Thyroid gland (tissue), 4 donors: Measurements from ENCODE around the gene TRAF3IP1. TPM values are rescaled to one million over a fixed set of nuclear protein-coding genes. Genes with fewer than 3 reads are reported as not detected.
"Not testable (repeated sequence)": the region's sequence is repeated elsewhere in the genome, so short reads cannot be mapped to it uniquely, and the experiment has no call there.

ENCODE experiments used
- DNase-seq, 2 donors: peaks; one replicate each; pipeline ENCODE4 v3.0.0-alpha.2; 2019
- H3K27ac ChIP-seq, 3 donors: fragments of 200-600 bp; sonication (generic); 1 replicate in 2 of 3; 2 replicates in 1 of 3; pipeline ENCODE4 v1.5.1; 2016 to 2019; ENCODE audit warnings: mild to moderate bottlenecking in 1 of 3, moderate library complexity in 1 of 3
- H3K27me3 ChIP-seq: fragments of 200-600 bp; sonication (generic); one replicate; pipeline ENCODE4 v1.5.1; 2019
- H3K36me3 ChIP-seq, 2 donors: fragments of 200-600 bp; sonication (generic); one replicate each; pipeline ENCODE4 v1.5.1; 2016 to 2019
- H3K4me1 ChIP-seq, 2 donors: fragments of 200-600 bp; sonication (generic); one replicate each; pipeline ENCODE4 v1.5.1; 2017 to 2019
- H3K4me3 ChIP-seq, 3 donors: fragments of 200-600 bp; sonication (generic); replicated peaks in 1 of 3; 1 replicate in 2 of 3; 2 replicates in 1 of 3; pipeline ENCODE4 v1.5.1; 2016; ENCODE audit warnings: mild to moderate bottlenecking in 1 of 3
- H3K9me3 ChIP-seq: fragments of 200-600 bp; sonication (generic); one replicate; pipeline ENCODE4 v1.5.1; 2017
- POLR2A ChIP-seq, 2 donors: fragments of 450-650 bp; IDR thresholded peaks; one replicate each; pipeline ENCODE4 v1.6.1; 2017; ENCODE audit warnings: antibody characterized with exemption in 2 of 2, mild to moderate bottlenecking in 2 of 2, moderate library complexity in 1 of 2
- WGBS, 2 donors: methylation state at CpG; one replicate each; pipeline ENCODE4 v1.1.5; 2017; 5-methylcytosine and 5-hydroxymethylcytosine counted together
- intact Hi-C: fragments of 100-400 bp; cut with DNase I; formaldehyde crosslinking; loops from one replicate; pipeline ENCODE4 v1.15.1; 2023
- total RNA-seq, 4 donors: library from RNA; depleted of rRNA; stranded (reverse); fragments of >200 nt; gene quantifications; one replicate each; pipeline ENCODE4 v1.2.3, GENCODE V29; 2016
- TF ChIP-seq, protein P1 (sequence below), 6 experiments: fragments of 200-600 bp in 3 of 6; fragments of 450-650 bp in 3 of 6; sonication (generic) in 3 of 6; IDR thresholded peaks; one replicate each; pipeline ENCODE4 v1.5.1; 2016 to 2019; ENCODE audit warnings: antibody characterized with exemption in 6 of 6, mild to moderate bottlenecking in 2 of 6, inconsistent platforms in 1 of 6, moderate library complexity in 1 of 6

The TRAF3IP1 gene
- total RNA-seq, 4 donors from 2014 or later: 19.5 to 24.7 (median 22.2) TPM

DNA sequence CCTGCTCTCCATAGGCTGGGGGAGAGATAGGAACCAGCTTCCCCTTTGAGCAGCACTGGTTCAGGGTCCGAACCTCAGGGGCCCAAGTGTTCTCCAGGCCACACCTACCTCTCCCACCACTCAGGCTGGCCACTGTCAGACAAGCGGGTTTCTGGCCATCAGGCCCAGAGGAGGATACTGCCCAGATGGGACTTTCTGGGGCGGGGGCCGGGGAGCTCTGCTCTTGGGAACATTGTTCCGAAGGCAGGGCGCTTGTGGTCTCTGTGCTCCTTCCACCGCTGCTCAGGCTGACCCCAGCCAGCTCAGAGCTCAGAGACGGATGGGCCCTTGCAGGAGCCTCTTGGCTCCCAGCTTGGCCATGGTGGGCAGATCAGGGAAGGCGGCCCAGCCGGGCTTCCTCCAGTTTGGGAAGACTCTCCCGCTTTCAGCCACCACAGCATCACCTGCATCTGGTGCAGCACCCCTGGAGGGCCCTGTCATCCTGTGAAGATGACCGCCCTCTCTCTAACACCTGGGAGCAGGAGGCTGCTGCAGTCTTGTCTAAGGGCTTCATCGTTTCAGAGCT is 5.2 kb upstream of the TRAF3IP1 start:
- intact Hi-C loops: no loop called here

DNA sequence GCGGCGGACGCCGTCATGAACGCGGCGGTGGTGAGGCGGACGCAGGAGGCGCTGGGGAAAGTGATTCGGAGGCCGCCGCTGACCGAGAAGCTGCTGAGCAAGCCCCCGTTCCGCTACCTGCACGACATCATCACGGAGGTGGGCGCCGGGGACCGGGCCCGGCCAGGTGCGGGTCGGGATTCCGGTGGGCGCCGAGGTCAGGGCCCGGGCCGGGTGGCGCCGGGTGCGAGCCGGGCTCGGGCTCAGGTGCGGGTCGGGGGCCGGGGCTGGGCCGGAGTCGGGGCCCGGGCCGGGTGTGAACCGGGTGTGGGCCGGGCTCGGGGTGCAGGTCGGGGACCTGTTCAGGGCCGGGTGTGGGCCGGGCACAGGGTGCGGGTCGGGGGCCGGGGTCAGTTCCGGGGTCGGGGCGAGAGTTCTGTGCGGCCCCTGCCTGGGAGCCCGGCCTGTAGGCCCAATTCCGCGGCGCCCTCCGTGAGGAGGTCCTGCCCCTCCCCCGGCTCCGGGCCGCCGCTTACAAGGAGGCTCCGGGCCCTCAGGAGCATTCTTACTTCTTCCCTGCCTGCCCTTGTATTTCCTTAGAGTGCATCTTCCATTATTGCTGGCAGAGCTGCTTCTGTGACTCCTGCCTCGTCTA is 447 bp downstream of the TRAF3IP1 start:
- peaks cover 8 to 15% of the 10 kb centered on the region in 2 donors for H3K4me1 ChIP-seq
- peak; percentile 28 to 42 for DNase-seq
- peak overlapping the region in 1 of 3 donors; percentile 52 for H3K27ac ChIP-seq
- H3K36me3 ChIP-seq: peaks cover 0 to 3% of the 10 kb centered on the region in 2 donors
- H3K9me3 ChIP-seq: no peaks in the 10 kb centered on the region
- intact Hi-C loops: no loop called here
- H3K27me3 ChIP-seq: no peaks in the 10 kb centered on the region
- 0 to 2% methylated on average over 10 to 18 of the region's 65 CpGs for WGBS, 2 donors
- TF ChIP-seq POLR2A (IDR thresholded peaks at IDR 0.05): no peak
- TF ChIP-seq, protein P1, sequence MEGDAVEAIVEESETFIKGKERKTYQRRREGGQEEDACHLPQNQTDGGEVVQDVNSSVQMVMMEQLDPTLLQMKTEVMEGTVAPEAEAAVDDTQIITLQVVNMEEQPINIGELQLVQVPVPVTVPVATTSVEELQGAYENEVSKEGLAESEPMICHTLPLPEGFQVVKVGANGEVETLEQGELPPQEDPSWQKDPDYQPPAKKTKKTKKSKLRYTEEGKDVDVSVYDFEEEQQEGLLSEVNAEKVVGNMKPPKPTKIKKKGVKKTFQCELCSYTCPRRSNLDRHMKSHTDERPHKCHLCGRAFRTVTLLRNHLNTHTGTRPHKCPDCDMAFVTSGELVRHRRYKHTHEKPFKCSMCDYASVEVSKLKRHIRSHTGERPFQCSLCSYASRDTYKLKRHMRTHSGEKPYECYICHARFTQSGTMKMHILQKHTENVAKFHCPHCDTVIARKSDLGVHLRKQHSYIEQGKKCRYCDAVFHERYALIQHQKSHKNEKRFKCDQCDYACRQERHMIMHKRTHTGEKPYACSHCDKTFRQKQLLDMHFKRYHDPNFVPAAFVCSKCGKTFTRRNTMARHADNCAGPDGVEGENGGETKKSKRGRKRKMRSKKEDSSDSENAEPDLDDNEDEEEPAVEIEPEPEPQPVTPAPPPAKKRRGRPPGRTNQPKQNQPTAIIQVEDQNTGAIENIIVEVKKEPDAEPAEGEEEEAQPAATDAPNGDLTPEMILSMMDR (IDR thresholded peaks at IDR 0.05): no peak
- peak overlapping the region; percentile 56 to 98 (median 59) for H3K4me3 ChIP-seq

More for the DNA sequence above, 5.2 kb upstream of the TRAF3IP1 start:
- no peaks in the 10 kb centered on the region for H3K27me3 ChIP-seq
- TF ChIP-seq, protein P1 (IDR thresholded peaks at IDR 0.05): no peak
- no peak for TF ChIP-seq POLR2A (IDR thresholded peaks at IDR 0.05)
- no peak overlapping the region for H3K4me3 ChIP-seq
- WGBS, 2 donors: 91 to 94% methylated on average over 5 to 12 of the region's 13 CpGs
- no peaks in the 10 kb centered on the region for H3K36me3 ChIP-seq
- peaks cover 0 to 6% of the 10 kb centered on the region in 2 donors for H3K4me1 ChIP-seq
- no peaks in the 10 kb centered on the region for H3K9me3 ChIP-seq
- no peak overlapping the region for H3K27ac ChIP-seq
- no peak for DNase-seq

DNA sequence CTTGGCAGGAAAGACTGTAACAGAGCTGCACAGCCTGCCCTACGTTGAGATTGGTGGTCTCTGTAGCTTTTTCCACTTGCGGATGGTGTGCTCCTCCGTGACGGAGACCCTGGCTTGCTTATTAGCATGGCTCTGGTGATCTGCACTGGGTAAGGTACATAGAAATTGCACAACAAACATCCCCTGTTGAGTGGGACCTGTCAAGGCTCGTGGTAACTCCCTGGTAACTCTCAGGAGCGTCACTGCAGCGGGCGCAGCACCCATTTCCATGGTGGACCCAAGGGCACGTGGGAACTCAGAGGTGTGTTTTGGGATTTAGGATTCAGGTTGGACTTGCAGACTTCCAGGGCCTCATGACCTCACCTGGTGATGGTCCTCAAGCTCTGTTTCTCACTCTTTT is 1.1 kb downstream of the TRAF3IP1 start:
- Histone ChIP-seq H3K4me1 (peaks cover 8 to 15% of the 10 kb centered on the region in 2 donors), H3K9me3 (no peaks in the 10 kb centered on the region), H3K27me3 (no peaks in the 10 kb centered on the region), H3K4me3 (peak overlapping the region in 2 of 3 donors; percentile 56 to 98), H3K36me3 (peaks cover 0 to 3% of the 10 kb centered on the region in 2 donors), H3K27ac (no peak overlapping the region)
- WGBS, 2 donors: 73 to 82% methylated on average over 9 of the region's 9 CpGs
- TF ChIP-seq POLR2A (IDR thresholded peaks at IDR 0.05): no peak
- TF ChIP-seq, protein P1 (IDR thresholded peaks at IDR 0.05): no peak
- no peak for DNase-seq
- intact Hi-C loops: no loop called here

GRCh38 chr2:238322001-238322411 is 1.7 kb downstream of the TRAF3IP1 start:
- TF ChIP-seq POLR2A (IDR thresholded peaks at IDR 0.05): no peak
- intact Hi-C loops: no loop called here
- Histone ChIP-seq H3K4me1 (peaks cover 8 to 15% of the 10 kb centered on the region in 2 donors), H3K27me3 (no peaks in the 10 kb centered on the region), H3K9me3 (no peaks in the 10 kb centered on the region), H3K27ac (no peak overlapping the region), H3K4me3 (no peak overlapping the region), H3K36me3 (peaks cover 0 to 6% of the 10 kb centered on the region in 2 donors)
- WGBS, 2 donors: 100% methylated on average over 1 to 4 of the region's 10 CpGs
- DNase-seq: no peak

DNA sequence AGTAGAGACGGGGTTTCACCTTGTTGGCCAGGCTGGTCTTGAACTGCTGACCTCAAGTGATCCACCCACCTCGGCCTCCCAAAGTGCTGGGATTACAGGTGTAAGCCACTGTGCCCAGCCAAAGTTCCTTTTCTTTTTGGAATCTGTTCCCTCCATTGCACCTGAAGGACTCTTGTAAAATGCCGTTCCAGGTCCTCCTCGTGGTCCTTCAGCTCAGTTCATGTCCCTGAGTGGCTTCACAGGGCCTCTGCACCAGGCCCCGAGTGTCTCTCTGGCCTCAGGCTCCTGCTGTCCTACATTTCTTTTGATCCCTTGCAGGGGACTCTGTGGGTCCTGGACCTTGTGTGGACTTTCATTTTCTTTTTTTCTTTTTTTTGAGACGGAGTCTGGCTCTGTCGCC is 3.9 kb downstream of the TRAF3IP1 start:
- intact Hi-C loops, H3K4me3 ChIP-seq, H3K27me3 ChIP-seq, H3K27ac ChIP-seq, H3K9me3 ChIP-seq, DNase-seq: not testable (repeated sequence)
- WGBS, 2 donors: 73 to 86% methylated on average over 7 of the region's 7 CpGs
- H3K4me1 ChIP-seq: peaks cover 8 to 15% of the 10 kb centered on the region in 2 donors
- H3K36me3 ChIP-seq: peaks cover 6 to 14% of the 10 kb centered on the region in 2 donors

- 85 to 87% methylated on average over 9 of the region's 9 CpGs for WGBS, 2 donors
- H3K4me1 ChIP-seq: peaks cover 8 to 9% of the 10 kb centered on the region in 2 donors
- no peak for TF ChIP-seq POLR2A (IDR thresholded peaks at IDR 0.05)
- TF ChIP-seq, protein P1 (IDR thresholded peaks at IDR 0.05): no peak
- no peak for DNase-seq
- no peak overlapping the region for H3K4me3 ChIP-seq
- peaks cover 6 to 24% of the 10 kb centered on the region in 2 donors for H3K36me3 ChIP-seq
- intact Hi-C loops: no loop called here
- no peaks in the 10 kb centered on the region for H3K9me3 ChIP-seq
- no peaks in the 10 kb centered on the region for H3K27me3 ChIP-seq
- no peak overlapping the region for H3K27ac ChIP-seq
These were observed 5.4 kb downstream of the TRAF3IP1 start for GRCh38 chr2:238325694-238326093.
